ENCODE measurements around the gene SPRY1. TPM values are rescaled to one million over a fixed set of nuclear protein-coding genes. Genes with fewer than 3 reads are reported as not detected.

The SPRY1 gene
- total and polyA plus RNA-seq, 2 of the 8 experiments (the other 6 are each of a cell fraction or from before 2014, with no cell fraction given), result 11.7 to 56.2 TPM

DNA sequence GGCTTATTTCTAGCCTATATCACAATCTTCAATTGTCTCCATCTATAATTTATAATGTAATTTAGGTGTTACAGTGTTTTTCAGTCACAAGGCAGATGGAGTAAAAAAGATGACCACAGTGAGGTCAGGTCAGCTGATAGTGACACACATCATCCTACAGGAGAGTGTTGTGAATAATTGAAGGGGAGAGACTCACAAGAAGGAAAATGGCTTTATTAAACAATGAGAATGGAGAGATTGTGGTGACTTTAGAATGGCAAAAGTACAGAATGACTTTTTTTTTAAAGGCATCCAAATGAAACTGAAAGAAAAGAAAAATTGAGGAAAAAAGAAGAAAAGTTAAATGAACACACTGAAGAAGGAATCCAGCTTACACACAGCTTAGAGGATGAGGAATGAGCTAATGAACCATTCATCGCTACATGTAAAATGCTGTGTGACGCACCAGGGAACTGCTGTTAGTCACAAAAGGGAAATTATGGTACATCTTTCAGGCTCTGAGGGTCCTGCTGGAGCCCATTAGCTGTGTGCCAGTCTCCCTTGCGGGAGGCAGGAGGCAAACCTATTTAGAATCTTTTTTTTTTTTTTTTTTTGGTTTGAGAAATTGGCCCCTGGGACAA, 56.6 kb downstream of the SPRY1 start:
- Histone ChIP-seq H3K79me2 (ENCODE audit: control insufficient read depth in 1 of 2, insufficient read depth in 2 of 2, low read length in 2 of 2) (no peaks in the 10 kb centered on the region), H2BK20ac (ENCODE audit: low read length) (no peak overlapping the region), H3K23ac (ENCODE audit: insufficient read length) (no peak overlapping the region), H3K27me3 (replicated peaks in 1 of 4; ENCODE audit: control insufficient read depth in 3 of 4, extremely low read depth in 1 of 4, insufficient read depth in 3 of 4, low read length in 3 of 4) (no peaks in the 10 kb centered on the region), H2AFZ (ENCODE audit: low read length) (no peak overlapping the region), H2BK12ac (ENCODE audit: low read depth, low read length) (no peak overlapping the region), H3K23me2 (ENCODE audit: low read depth, low read length) (no peaks in the 10 kb centered on the region), H3K9ac (replicated peaks in 1 of 4; ENCODE audit: extremely low read depth in 1 of 4, low read depth in 3 of 4, low read length in 3 of 4) (no peak overlapping the region), H2BK15ac (ENCODE audit: low read length) (no peak overlapping the region), H4K8ac (ENCODE audit: extremely low read depth, insufficient read depth, low read length) (no peak overlapping the region), H3K79me1 (ENCODE audit: low read depth, low read length) (no peaks in the 10 kb centered on the region), H3K36me3 (ENCODE audit: control insufficient read depth in 2 of 4, insufficient read depth in 4 of 4, low read length in 3 of 4) (no peaks in the 10 kb centered on the region), H3K56ac (replicated peaks; ENCODE audit: insufficient read length, low read depth, low read length) (no peak overlapping the region), H3K14ac (ENCODE audit: insufficient read length) (no peak overlapping the region), H3K4me2 (ENCODE audit: insufficient read depth in 1 of 2, low read depth in 2 of 2, low read length in 2 of 2) (no peak overlapping the region), H4K5ac (ENCODE audit: insufficient read length, low read depth, low read length) (no peak overlapping the region), H3K9me3 (ENCODE audit: insufficient read depth in 2 of 2, low read depth in 1 of 2, low read length in 1 of 2) (no peaks in the 10 kb centered on the region), H4K91ac (replicated peaks; ENCODE audit: insufficient read length, low read length) (no peak overlapping the region), H3K18ac (ENCODE audit: extremely low read depth, low read length) (no peak overlapping the region), H3K4me3 (ENCODE audit: extremely low read depth in 1 of 4, insufficient read depth in 2 of 4, low read depth in 3 of 4, low read length in 4 of 4) (no peak overlapping the region), H4K20me1 (replicated peaks in 1 of 2; ENCODE audit: control insufficient read depth in 1 of 2, insufficient read depth in 2 of 2, low read length in 2 of 2) (no peaks in the 10 kb centered on the region), H2BK5ac (ENCODE audit: low read depth, low read length) (no peak overlapping the region), H3K4me1 (replicated peaks in 1 of 4; ENCODE audit: control insufficient read depth in 3 of 4, insufficient read depth in 4 of 4, low read length in 3 of 4) (no peaks in the 10 kb centered on the region), H3K4ac (replicated peaks; ENCODE audit: insufficient read length, low read depth, low read length) (no peak overlapping the region), H2AK5ac (ENCODE audit: low read depth, low read length) (no peak overlapping the region), H3K27ac (ENCODE audit: low read depth, low read length) (no peak overlapping the region), H2BK120ac (replicated peaks; ENCODE audit: low read depth, low read length) (no peak overlapping the region)
- 94% methylated on average over 3 of the region's 3 CpGs; no CpG with 5 or more reads in 1 of the 2 experiments for WGBS, 2 experiments (ENCODE audit: extremely low coverage in 1 of 2, insufficient coverage in 1 of 2, insufficient read length in 1 of 2, insufficient replicate concordance in 2 of 2, low coverage in 1 of 2, low lambda C conversion rate in 2 of 2, missing lambda C conversion rate in 1 of 2)
- no peak for DNase-seq (ENCODE audit: low read depth in 1 of 2, low spot score in 2 of 2)
- no peak for FAIRE-seq
- ChIA-PET CTCF (ENCODE audit: partially characterized antibody) (interaction anchor here (0.7 to 1.0 kb wide), 2 partner anchors 28 to 207 kb away, joined by 3 to 4 read pairs; no protein-coding TSS in a partner anchor), POLR2A (ENCODE audit: partially characterized antibody) (no interaction called here)
- TF ChIP-seq KDM5A (IDR thresholded peaks at IDR 0.05; ENCODE audit: low read length) (no peak), SRF (IDR thresholded peaks at IDR 0.05; ENCODE audit: low read depth, low read length) (no peak), JUND (IDR thresholded peaks at IDR 0.05; ENCODE audit: low read length) (no peak), BCL11A (IDR thresholded peaks at IDR 0.05; ENCODE audit: low read depth in 2 of 2, low read length in 2 of 2) (no peak), CEBPB (IDR thresholded peaks at IDR 0.05; ENCODE audit: low read depth, low read length) (no peak), EZH2 (IDR thresholded peaks at IDR 0.05; ENCODE audit: low read depth, low read length, severe bottlenecking) (no peak), BRCA1 (IDR thresholded peaks at IDR 0.05; ENCODE audit: low read depth, low read length) (no peak), TBP (IDR thresholded peaks at IDR 0.05; ENCODE audit: low read depth, low read length) (no peak), NANOG (IDR thresholded peaks at IDR 0.05; ENCODE audit: insufficient read depth, low read depth, low read length, poor library complexity, severe bottlenecking) (no peak), SIRT6 (IDR thresholded peaks at IDR 0.05; ENCODE audit: low read length) (no peak)
- TF ChIP-seq, protein P1, sequence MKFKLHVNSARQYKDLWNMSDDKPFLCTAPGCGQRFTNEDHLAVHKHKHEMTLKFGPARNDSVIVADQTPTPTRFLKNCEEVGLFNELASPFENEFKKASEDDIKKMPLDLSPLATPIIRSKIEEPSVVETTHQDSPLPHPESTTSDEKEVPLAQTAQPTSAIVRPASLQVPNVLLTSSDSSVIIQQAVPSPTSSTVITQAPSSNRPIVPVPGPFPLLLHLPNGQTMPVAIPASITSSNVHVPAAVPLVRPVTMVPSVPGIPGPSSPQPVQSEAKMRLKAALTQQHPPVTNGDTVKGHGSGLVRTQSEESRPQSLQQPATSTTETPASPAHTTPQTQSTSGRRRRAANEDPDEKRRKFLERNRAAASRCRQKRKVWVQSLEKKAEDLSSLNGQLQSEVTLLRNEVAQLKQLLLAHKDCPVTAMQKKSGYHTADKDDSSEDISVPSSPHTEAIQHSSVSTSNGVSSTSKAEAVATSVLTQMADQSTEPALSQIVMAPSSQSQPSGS (IDR thresholded peaks at IDR 0.05; ENCODE audit: low read length), result no peak
- TF ChIP-seq, protein P2, sequence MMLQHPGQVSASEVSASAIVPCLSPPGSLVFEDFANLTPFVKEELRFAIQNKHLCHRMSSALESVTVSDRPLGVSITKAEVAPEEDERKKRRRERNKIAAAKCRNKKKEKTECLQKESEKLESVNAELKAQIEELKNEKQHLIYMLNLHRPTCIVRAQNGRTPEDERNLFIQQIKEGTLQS (IDR thresholded peaks at IDR 0.05; ENCODE audit: insufficient read depth, low read depth, low read length), result no peak
